BLaER1 (cell line): Measurements from ENCODE around the gene ALKAL2.
"Not testable (repeated sequence)": the region's sequence is repeated elsewhere in the genome, so short reads cannot be mapped to it uniquely, and the experiment has no call there.

Source experiments
- H3K27ac ChIP-seq: shearing (Covaris generic); formaldehyde crosslinking; 2 replicates; pipeline ENCODE4 v1.8.1; 2022
- H3K27me3 ChIP-seq: shearing (Covaris generic); formaldehyde crosslinking; 2 replicates; pipeline ENCODE4 v1.8.1; 2022
- H3K36me3 ChIP-seq: shearing (Covaris generic); formaldehyde crosslinking; 2 replicates; pipeline ENCODE4 v1.8.1; 2022
- H3K4me1 ChIP-seq: shearing (Covaris generic); formaldehyde crosslinking; 2 replicates; pipeline ENCODE4 v1.8.1; 2022
- H3K4me2 ChIP-seq: shearing (Covaris generic); formaldehyde crosslinking; 2 replicates; pipeline ENCODE4 v1.8.1; 2022
- H3K4me3 ChIP-seq: shearing (Covaris generic); formaldehyde crosslinking; 2 replicates; pipeline ENCODE4 v1.8.1; 2022
- H3K9ac ChIP-seq: shearing (Covaris generic); formaldehyde crosslinking; 2 replicates; pipeline ENCODE4 v1.8.1; 2022
- H3K9me3 ChIP-seq: shearing (Covaris generic); formaldehyde crosslinking; 2 replicates; pipeline ENCODE4 v1.8.1; 2022
- H4K20me1 ChIP-seq: shearing (Covaris generic); formaldehyde crosslinking; 2 replicates; pipeline ENCODE4 v1.8.1; 2022
- Cebpa-rat ChIP-seq: shearing (Covaris generic); IDR thresholded peaks from 2 replicates; pipeline ENCODE4 v1.8.1; 2022

The ALKAL2 gene

GRCh38 chr2:317501-318424, 29.9 kb upstream of the ALKAL2 start:
- Histone ChIP-seq H3K4me2 (peak overlapping the region; percentile 9; the same call in 1 of the 2 replicates), H4K20me1 (no peaks in the 10 kb centered on the region), H3K27ac (0 out of 2 replicates have a peak overlapping the region, but pooled peaks have one; percentile 8), H3K4me3 (no peak overlapping the region), H3K9me3 (no peaks in the 10 kb centered on the region), H3K27me3 (no peaks in the 10 kb centered on the region), H3K36me3 (no peaks in the 10 kb centered on the region), H3K4me1 (peaks cover 16% of the 10 kb centered on the region), H3K9ac (no peak overlapping the region)
- TF ChIP-seq Cebpa-rat, result no peak

GRCh38 chr2:316381-316780, 28.5 kb upstream of the ALKAL2 start:
- Histone ChIP-seq H3K4me3 (no peak overlapping the region), H3K27me3 (no peaks in the 10 kb centered on the region), H4K20me1 (no peaks in the 10 kb centered on the region), H3K9me3 (no peaks in the 10 kb centered on the region), H3K4me1 (peaks cover 16% of the 10 kb centered on the region), H3K4me2 (no peak overlapping the region), H3K27ac (no peak overlapping the region), H3K36me3 (no peaks in the 10 kb centered on the region), H3K9ac (no peak overlapping the region)
- TF ChIP-seq Cebpa-rat, result no peak

- H3K4me1 ChIP-seq, result peaks cover 21% of the 10 kb centered on the region
- not testable (repeated sequence) for H3K27ac ChIP-seq, H3K4me3 ChIP-seq, H3K27me3 ChIP-seq, H3K9ac ChIP-seq, H3K9me3 ChIP-seq, H3K36me3 ChIP-seq, H4K20me1 ChIP-seq, H3K4me2 ChIP-seq
Measured at GRCh38 chr2:315925-316324, 28.0 kb upstream of the ALKAL2 start.

- no peaks in the 10 kb centered on the region for H3K36me3 ChIP-seq
- H4K20me1 ChIP-seq, result no peaks in the 10 kb centered on the region
- H3K9ac ChIP-seq, result no peak overlapping the region
- H3K4me2 ChIP-seq, result no peak overlapping the region
- H3K27ac ChIP-seq, result no peak overlapping the region
- no peaks in the 10 kb centered on the region for H3K9me3 ChIP-seq
- peaks cover 28% of the 10 kb centered on the region for H3K4me1 ChIP-seq
- H3K4me3 ChIP-seq, result no peak overlapping the region
- H3K27me3 ChIP-seq, result no peaks in the 10 kb centered on the region
- no peak for TF ChIP-seq Cebpa-rat
Measured at GRCh38 chr2:314561-315336, 26.9 kb upstream of the ALKAL2 start.

GRCh38 chr2:313991-314390, 26.1 kb upstream of the ALKAL2 start:
- Histone ChIP-seq H3K9ac (no peak overlapping the region), H3K4me2 (no peak overlapping the region), H4K20me1 (no peaks in the 10 kb centered on the region), H3K9me3 (no peaks in the 10 kb centered on the region), H3K4me3 (no peak overlapping the region), H3K27me3 (no peaks in the 10 kb centered on the region), H3K36me3 (no peaks in the 10 kb centered on the region), H3K4me1 (peaks cover 36% of the 10 kb centered on the region), H3K27ac (no peak overlapping the region)
- TF ChIP-seq Cebpa-rat, result no peak

- Histone ChIP-seq H3K4me3 (no peak overlapping the region), H3K27me3 (no peaks in the 10 kb centered on the region), H3K4me1 (peaks cover 32% of the 10 kb centered on the region), H3K4me2 (peak overlapping the region; percentile 11; the same call in 1 of the 2 replicates), H3K36me3 (no peaks in the 10 kb centered on the region), H4K20me1 (no peaks in the 10 kb centered on the region), H3K9me3 (no peaks in the 10 kb centered on the region), H3K9ac (no peak overlapping the region), H3K27ac (no peak overlapping the region)
- TF ChIP-seq Cebpa-rat, result no peak
Measured at GRCh38 chr2:310994-311393, 23.1 kb upstream of the ALKAL2 start.

- no peaks in the 10 kb centered on the region for H3K27me3 ChIP-seq
Measured at GRCh38 chr2:309954-310510, 22.1 kb upstream of the ALKAL2 start.

GRCh38 chr2:309148-309953, 21.5 kb upstream of the ALKAL2 start:
- Histone ChIP-seq H3K9ac (peak overlapping the region; percentile 27; the same call in 1 of the 2 replicates), H3K27ac (peak overlapping the region; percentile 61; the same call in 1 of the 2 replicates), H3K4me3 (peak overlapping the region; percentile 56; the same call in 1 of the 2 replicates), H3K4me1 (peaks cover 48% of the 10 kb centered on the region), H3K27me3 (no peaks in the 10 kb centered on the region), H3K36me3 (no peaks in the 10 kb centered on the region), H3K9me3 (no peaks in the 10 kb centered on the region), H3K4me2 (peak overlapping the region; percentile 72), H4K20me1 (no peaks in the 10 kb centered on the region)
- TF ChIP-seq Cebpa-rat, result no peak

More at GRCh38 chr2:309954-310510, 22.1 kb upstream of the ALKAL2 start:
- Histone ChIP-seq H4K20me1 (no peaks in the 10 kb centered on the region), H3K4me3 (no peak overlapping the region), H3K4me2 (peak overlapping the region; percentile 72; the same call in 1 of the 2 replicates), H3K4me1 (peaks cover 41% of the 10 kb centered on the region), H3K9ac (no peak overlapping the region), H3K36me3 (no peaks in the 10 kb centered on the region), H3K9me3 (no peaks in the 10 kb centered on the region), H3K27ac (no peak overlapping the region)
- TF ChIP-seq Cebpa-rat, result no peak

- H3K9me3 ChIP-seq, result peaks cover 30% of the 10 kb centered on the region
- no peak overlapping the region for H3K27ac ChIP-seq
- H4K20me1 ChIP-seq, result no peaks in the 10 kb centered on the region
- peak overlapping the region; percentile 74 for H3K4me2 ChIP-seq
- H3K27me3 ChIP-seq, result no peaks in the 10 kb centered on the region
- peak overlapping the region; percentile 40; the same call in 1 of the 2 replicates for H3K9ac ChIP-seq
- peaks cover 7% of the 10 kb centered on the region; the same call in 1 of the 2 replicates for H3K36me3 ChIP-seq
- H3K4me1 ChIP-seq, result peaks cover 47% of the 10 kb centered on the region
- peak overlapping the region; percentile 32; the same call in 1 of the 2 replicates for H3K4me3 ChIP-seq
- no peak for TF ChIP-seq Cebpa-rat
Measured at GRCh38 chr2:305366-305765, 17.5 kb upstream of the ALKAL2 start.
